K562 (cell line): ENCODE results near the gene MAN1A1. TPM values are rescaled to one million over a fixed set of nuclear protein-coding genes. Genes with fewer than 3 reads are reported as not detected.

Experiments used
- ASH1L ChIP-seq: fragments of 450-650 bp; IDR thresholded peaks from 2 replicates; pipeline ENCODE4 v1.6.1; 2018; ENCODE audit warnings: borderline replicate concordance, mild to moderate bottlenecking, low read depth; ENCODE audit not compliant: partially characterized antibody
- BRD9 ChIP-seq: fragments of 450-650 bp; IDR thresholded peaks from 2 replicates; pipeline ENCODE4 v1.6.1; 2018; ENCODE audit warnings: low read depth; ENCODE audit not compliant: partially characterized antibody
- CBFB ChIP-seq: sonication (generic); formaldehyde crosslinking; IDR thresholded peaks from 2 replicates; pipeline ENCODE4 v1.4.0; 2020; ENCODE audit warnings: mild to moderate bottlenecking, missing genetic modification reagents
- CREBBP ChIP-seq: IDR thresholded peaks from one replicate; pipeline ENCODE4 v1.6.1; 2012; ENCODE audit warnings: low read depth, mild to moderate bottlenecking, control low read depth, inconsistent platforms, low read length
- ELF2 ChIP-seq: fragments of 250-450 bp; sonication (Bioruptor Pico); IDR thresholded peaks from 2 replicates; pipeline ENCODE4 v1.5.0; 2021; ENCODE audit warnings: mild to moderate bottlenecking
- FOXO4 ChIP-seq: fragments of 450-650 bp; formaldehyde crosslinking; IDR thresholded peaks from 2 replicates; pipeline ENCODE4 v1.4.0; 2020; ENCODE audit warnings: mild to moderate bottlenecking, moderate library complexity
- GATAD2A ChIP-seq: fragments of 450-650 bp; IDR thresholded peaks from 2 replicates; pipeline ENCODE4 v1.6.1; 2017
- HES1 ChIP-seq: fragments of 450-650 bp; IDR thresholded peaks from 2 replicates; pipeline ENCODE4 v1.6.1; 2016; ENCODE audit warnings: low read depth, mild to moderate bottlenecking, moderate library complexity
- HMBOX1 ChIP-seq: sonication (generic); IDR thresholded peaks from 2 replicates; pipeline ENCODE4 v1.6.1; 2016
- JUNB ChIP-seq: fragments of 450-650 bp; formaldehyde crosslinking; conservative IDR thresholded peaks from 2 replicates; pipeline ENCODE4 v1.4.0; 2020; ENCODE audit warnings: mild to moderate bottlenecking
- LARP7 ChIP-seq: fragments of 450-650 bp; IDR thresholded peaks from 2 replicates; pipeline ENCODE4 v1.6.1; 2016
- MEIS2 ChIP-seq: fragments of 450-650 bp; IDR thresholded peaks from 2 replicates; pipeline ENCODE4 v1.6.1; 2014; ENCODE audit warnings: mild to moderate bottlenecking; ENCODE audit not compliant: partially characterized antibody
- MYBL2 ChIP-seq, 2 experiments: fragments of 450-650 bp in 1 of 2; sonication (generic) in 1 of 2; formaldehyde crosslinking in 1 of 2; IDR thresholded peaks; 2 replicates each; pipeline versions ENCODE4 v1.6.1 to v1.8.1; 2017 to 2022; ENCODE audit warnings: borderline replicate concordance in 1 of 2, inconsistent platforms in 1 of 2, low read depth in 1 of 2, mild to moderate bottlenecking in 1 of 2, missing genetic modification reagents in 1 of 2, moderate library complexity in 1 of 2
- POLR3A ChIP-seq: IDR thresholded peaks from 2 replicates; pipeline ENCODE4 v1.6.1; 2011; ENCODE audit warnings: borderline replicate concordance, mild to moderate bottlenecking, moderate library complexity; ENCODE audit not compliant: insufficient read length, insufficient read depth; ENCODE audit errors: extremely low read depth
- TAL1 ChIP-seq: fragments of 450-650 bp; IDR thresholded peaks from 2 replicates; pipeline ENCODE4 v1.6.1; 2016; ENCODE audit warnings: mild to moderate bottlenecking
- ZNF316 ChIP-seq: fragments of 450-650 bp; IDR thresholded peaks from 2 replicates; pipeline ENCODE4 v1.6.1; 2016
- polyA plus RNA-seq, 8 experiments: library from polyadenylated mRNA; depleted of rRNA in 4 of 8; stranded (reverse) in 5 of 8; unstranded in 3 of 8; fragments of >200 nt; fragmentation: Nextera tagmentation in 2 of 8; fragmentation: Illumina TruSeq in 1 of 8; extraction: Ambion mirVana in 2 of 8; extraction: Trizol in 1 of 8; gene quantifications; 2 replicates each; pipeline versions ENCODE4 v1.2.1 to v1.2.3, GENCODE V29; 2011 to 2014; ENCODE audit warnings: inconsistent platforms in 1 of 8, missing spikeins in 1 of 8
- total RNA-seq, 7 experiments: library from RNA; depleted of rRNA in 6 of 7; stranded (reverse); fragments of >200 nt in 6 of 7; fragmentation: Illumina TruSeq in 2 of 7; extraction: Trizol in 2 of 7; gene quantifications; 2 replicates each; pipeline versions ENCODE4 v1.2.1 to v1.2.3, GENCODE V29; 2011 to 2021; ENCODE audit warnings: low replicate concordance in 1 of 7
- TF ChIP-seq, protein P1 (sequence below), 2 experiments: fragments of 450-650 bp; IDR thresholded peaks; 2 replicates each; pipeline ENCODE4 v1.6.1; 2018; ENCODE audit warnings: mild to moderate bottlenecking in 2 of 2, low read depth in 1 of 2; ENCODE audit not compliant: partially characterized antibody in 2 of 2
- TF ChIP-seq, protein P2 (sequence below): IDR thresholded peaks from 2 replicates; pipeline ENCODE4 v1.6.1; 2011; ENCODE audit not compliant: insufficient read length; ENCODE audit errors: extremely low read depth

Gene MAN1A1
- total and polyA plus RNA-seq, 9 of the 15 experiments (the other 6 are each of a cell fraction or from before 2014, with no cell fraction given), result 24.5 to 78.4 (median 59.7) TPM

DNA sequence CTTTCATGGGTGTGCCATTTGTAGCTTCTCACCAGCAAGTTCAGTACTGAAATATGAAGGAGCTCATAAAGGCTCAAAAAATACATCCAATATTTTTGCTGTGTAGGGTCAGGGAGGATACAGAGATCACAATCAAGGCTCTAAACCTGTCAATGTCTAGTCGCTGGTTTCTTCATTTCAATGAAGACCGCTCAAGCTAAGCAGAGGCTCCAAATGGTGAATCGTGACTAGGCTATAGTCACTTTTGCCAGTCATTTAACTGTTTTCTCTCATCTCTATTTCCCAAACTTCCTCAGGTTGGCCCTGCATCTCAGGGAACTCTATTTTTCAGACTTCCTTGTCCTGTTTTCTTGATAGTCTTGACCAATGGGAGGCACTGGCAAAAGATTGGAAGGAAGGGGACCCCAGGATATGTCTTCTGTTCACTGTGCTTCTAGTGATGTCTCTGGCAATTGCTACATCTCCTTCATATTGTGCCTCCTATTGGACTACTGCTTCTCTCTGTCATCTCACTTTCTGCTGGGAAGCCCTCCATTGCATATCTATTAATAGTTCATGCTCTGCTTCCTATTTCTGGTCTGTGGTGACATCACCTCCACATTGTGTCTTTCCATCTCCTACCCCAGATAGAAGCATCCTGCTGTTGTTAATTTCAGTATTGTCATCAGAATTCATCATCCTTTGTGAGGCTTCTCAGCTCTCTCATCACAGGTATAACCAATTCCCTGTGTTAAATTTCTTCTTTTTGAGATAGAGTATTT is 183.4 kb downstream of the MAN1A1 start (continued):
- no peak for TF ChIP-seq GATAD2A
- no peak for TF ChIP-seq CREBBP
- TF ChIP-seq HMBOX1, result peak; percentile 25; the same call in 1 of the 2 replicates
- no peak for TF ChIP-seq POLR3A
- TF ChIP-seq FOXO4 (CRISPR knock-in tag), result no peak
- no peak for TF ChIP-seq HES1
- no peak for TF ChIP-seq JUNB (CRISPR knock-in tag)
- TF ChIP-seq, protein P1, sequence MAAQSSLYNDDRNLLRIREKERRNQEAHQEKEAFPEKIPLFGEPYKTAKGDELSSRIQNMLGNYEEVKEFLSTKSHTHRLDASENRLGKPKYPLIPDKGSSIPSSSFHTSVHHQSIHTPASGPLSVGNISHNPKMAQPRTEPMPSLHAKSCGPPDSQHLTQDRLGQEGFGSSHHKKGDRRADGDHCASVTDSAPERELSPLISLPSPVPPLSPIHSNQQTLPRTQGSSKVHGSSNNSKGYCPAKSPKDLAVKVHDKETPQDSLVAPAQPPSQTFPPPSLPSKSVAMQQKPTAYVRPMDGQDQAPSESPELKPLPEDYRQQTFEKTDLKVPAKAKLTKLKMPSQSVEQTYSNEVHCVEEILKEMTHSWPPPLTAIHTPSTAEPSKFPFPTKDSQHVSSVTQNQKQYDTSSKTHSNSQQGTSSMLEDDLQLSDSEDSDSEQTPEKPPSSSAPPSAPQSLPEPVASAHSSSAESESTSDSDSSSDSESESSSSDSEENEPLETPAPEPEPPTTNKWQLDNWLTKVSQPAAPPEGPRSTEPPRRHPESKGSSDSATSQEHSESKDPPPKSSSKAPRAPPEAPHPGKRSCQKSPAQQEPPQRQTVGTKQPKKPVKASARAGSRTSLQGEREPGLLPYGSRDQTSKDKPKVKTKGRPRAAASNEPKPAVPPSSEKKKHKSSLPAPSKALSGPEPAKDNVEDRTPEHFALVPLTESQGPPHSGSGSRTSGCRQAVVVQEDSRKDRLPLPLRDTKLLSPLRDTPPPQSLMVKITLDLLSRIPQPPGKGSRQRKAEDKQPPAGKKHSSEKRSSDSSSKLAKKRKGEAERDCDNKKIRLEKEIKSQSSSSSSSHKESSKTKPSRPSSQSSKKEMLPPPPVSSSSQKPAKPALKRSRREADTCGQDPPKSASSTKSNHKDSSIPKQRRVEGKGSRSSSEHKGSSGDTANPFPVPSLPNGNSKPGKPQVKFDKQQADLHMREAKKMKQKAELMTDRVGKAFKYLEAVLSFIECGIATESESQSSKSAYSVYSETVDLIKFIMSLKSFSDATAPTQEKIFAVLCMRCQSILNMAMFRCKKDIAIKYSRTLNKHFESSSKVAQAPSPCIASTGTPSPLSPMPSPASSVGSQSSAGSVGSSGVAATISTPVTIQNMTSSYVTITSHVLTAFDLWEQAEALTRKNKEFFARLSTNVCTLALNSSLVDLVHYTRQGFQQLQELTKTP (IDR thresholded peaks at IDR 0.05; ENCODE audit: low read depth in 1 of 2, partially characterized antibody in 2 of 2), result no peak
- TF ChIP-seq MYBL2 (IDR thresholded peaks at IDR 0.05; ENCODE audit: low read depth), result no peak
- no peak for TF ChIP-seq MYBL2 (CRISPR knock-in tag; IDR thresholded peaks at IDR 0.05; ENCODE audit: borderline replicate concordance)
- no peak for TF ChIP-seq ELF2 (CRISPR knock-in tag)
- TF ChIP-seq ASH1L, result no peak
- peak; percentile 58 for TF ChIP-seq MEIS2
- peak; percentile 19; the same call in 1 of the 2 replicates for TF ChIP-seq ZNF316
- no peak for TF ChIP-seq CBFB (CRISPR knock-in tag)
- TF ChIP-seq TAL1, result no peak
- TF ChIP-seq, protein P2, sequence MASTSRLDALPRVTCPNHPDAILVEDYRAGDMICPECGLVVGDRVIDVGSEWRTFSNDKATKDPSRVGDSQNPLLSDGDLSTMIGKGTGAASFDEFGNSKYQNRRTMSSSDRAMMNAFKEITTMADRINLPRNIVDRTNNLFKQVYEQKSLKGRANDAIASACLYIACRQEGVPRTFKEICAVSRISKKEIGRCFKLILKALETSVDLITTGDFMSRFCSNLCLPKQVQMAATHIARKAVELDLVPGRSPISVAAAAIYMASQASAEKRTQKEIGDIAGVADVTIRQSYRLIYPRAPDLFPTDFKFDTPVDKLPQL, result no peak
- TF ChIP-seq LARP7, result no peak
- TF ChIP-seq BRD9, result no peak
